HG03571 (cell line): ENCODE results near the gene PEDS1.
"Not testable (repeated sequence)": the region's sequence is repeated elsewhere in the genome, so short reads cannot be mapped to it uniquely, and the experiment has no call there.

Experiments
- ATAC-seq: cut with Tn5 transposase; IDR thresholded peaks from one replicate; pipeline ENCODE4 v1.9.1; 2021; ENCODE audit not compliant: unreplicated experiment

Gene PEDS1

DNA sequence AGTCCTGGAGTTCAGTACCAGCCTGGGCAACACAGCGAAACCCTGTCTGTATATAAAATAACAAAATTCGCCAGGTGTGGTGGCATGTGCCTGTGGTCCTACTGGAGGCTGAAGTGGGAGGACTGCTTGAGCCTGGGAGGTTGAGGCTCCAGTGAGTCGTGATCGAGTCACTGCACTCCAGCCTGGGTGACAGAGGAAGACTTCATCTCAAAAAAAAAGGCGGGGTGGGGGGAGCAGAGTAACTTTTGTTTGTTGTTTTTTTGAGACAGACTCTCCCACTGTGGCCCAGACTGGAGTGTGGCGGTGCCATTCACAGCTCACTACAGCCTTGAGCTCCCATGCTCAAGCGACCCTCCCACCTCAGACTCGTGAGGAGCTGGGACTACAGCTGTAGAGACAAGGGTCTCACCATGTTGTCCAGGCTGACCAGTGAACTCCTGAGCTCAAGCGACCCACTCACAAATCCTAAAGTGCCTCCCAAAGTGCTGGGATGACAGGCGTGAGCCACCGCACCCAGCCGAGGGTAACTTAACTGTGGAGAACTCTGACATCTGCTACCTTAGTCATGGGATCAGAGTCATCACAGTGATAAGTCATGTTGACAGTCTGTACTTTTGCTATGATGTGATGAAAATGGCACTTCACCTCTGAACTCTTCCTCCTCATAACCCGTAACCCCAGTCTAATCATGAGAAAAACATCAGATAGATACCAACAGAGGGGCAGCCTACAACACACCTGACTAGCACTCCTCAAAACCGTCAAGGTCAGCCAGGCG, 16.5 kb downstream of the PEDS1 start:
- no peak for ATAC-seq

DNA sequence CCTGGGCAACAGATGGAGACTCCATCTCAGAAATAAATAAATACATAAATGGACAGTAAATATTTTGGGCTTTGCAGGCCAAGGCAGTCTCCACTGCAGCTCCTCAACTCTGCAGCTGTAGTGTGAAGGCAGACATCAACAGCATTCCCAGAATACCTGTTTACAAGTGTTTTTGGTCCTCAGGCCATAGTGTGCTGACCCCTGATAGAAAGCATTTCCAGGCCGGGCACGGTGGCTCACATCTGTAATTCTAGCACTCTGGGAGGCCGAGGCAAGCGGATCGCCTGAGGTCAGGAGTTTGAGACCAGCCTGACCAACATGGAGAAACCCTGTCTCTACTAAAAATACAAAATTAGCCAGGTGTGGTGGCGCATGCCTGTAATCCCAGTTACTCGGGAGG, 18.4 kb downstream of the PEDS1 start:
- ATAC-seq = not testable (repeated sequence)

DNA sequence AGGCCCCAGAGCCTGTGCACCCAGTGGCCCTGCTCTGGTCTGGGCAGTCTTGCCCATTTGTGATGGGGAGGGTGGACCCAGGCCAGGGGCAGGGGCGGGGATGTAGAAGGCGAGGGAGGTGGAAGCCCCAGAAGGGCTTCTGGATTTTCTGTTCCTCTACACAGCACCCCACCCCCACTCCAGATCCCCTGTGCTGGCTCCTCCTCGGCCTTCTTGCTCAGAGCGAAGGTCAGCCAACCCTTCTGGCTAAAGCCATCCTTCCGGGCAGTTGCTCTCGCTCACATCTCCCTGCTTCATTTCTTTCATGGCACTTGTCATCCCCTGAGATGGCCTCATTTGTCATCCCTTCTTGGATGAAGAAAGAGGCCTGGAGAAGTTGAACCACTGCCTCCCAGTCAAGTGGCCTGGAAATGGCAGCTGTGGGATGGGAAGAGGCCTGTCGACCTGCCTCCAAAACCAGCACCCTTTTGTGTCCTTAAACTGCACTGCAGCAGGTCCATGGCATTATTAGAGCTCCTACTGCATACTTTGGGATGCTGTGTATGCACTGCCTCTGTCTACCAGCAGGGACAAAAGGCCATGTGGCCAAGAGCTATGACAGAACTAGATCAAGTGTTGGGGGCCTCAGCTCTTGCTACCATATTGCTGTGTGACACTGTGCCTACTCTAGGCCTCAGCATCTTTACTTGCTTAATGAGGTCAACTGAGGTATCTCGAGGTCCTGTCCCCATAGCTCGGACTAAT, 19.9 kb downstream of the PEDS1 start:
- ATAC-seq = no peak

DNA sequence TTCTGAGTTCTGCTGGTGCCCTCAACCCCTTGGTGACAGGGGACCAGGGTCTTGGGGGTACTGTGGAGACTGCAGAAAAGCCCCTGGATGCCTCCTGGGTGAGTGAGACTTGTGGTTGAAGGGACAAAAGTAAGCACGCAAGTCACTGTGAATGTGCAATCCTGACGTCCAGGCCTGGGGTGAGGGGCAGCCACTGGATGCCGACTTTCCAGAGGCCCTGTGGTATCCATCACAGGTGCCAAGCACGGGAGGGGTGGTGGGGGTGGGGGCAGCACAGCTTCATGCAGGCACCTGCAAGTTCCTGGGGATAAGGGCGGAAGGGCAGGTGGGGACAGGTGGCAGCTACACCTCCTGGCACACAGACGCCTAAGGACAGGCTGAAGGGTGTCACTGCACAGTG, 20.5 kb downstream of the PEDS1 start:
- ATAC-seq = no peak

DNA sequence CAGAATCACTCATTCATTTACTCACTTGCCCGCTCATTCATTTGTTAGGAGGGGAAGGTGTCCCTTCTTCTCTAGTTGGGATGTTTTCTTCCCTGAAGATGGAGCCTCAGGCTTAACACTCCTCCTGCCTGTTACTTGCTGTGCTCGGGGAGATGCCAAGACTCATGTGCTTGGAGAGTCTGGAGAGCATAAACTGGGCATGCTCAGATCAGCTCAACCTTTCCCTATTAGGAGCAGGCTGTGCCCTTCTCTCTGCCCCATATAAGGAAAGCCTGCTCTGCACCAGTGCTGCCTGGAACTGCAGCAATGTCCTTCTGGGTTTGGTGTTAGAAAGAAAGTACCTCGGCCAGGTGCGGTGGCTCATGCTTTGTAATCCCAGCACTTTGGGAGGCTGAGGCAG, 22.5 kb downstream of the PEDS1 start:
- no peak for ATAC-seq

DNA sequence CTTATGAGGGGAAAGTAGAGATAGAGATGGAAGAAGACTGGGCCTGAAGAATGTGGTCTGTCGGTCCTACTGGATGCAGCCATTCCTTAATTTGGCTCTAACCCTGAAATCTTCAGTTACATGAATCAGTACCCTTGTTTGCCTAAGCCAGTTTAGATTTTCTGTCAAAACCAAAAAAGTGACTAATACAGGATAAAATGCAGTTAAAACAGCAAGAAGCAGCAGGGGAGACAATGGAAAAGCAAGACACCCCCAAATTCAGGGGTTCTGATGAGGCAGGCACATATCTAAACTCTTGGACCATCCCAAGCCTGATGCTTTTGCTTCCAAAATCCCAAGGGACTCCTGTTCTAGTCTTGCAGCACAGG, 23.2 kb downstream of the PEDS1 start:
- no peak for ATAC-seq

DNA sequence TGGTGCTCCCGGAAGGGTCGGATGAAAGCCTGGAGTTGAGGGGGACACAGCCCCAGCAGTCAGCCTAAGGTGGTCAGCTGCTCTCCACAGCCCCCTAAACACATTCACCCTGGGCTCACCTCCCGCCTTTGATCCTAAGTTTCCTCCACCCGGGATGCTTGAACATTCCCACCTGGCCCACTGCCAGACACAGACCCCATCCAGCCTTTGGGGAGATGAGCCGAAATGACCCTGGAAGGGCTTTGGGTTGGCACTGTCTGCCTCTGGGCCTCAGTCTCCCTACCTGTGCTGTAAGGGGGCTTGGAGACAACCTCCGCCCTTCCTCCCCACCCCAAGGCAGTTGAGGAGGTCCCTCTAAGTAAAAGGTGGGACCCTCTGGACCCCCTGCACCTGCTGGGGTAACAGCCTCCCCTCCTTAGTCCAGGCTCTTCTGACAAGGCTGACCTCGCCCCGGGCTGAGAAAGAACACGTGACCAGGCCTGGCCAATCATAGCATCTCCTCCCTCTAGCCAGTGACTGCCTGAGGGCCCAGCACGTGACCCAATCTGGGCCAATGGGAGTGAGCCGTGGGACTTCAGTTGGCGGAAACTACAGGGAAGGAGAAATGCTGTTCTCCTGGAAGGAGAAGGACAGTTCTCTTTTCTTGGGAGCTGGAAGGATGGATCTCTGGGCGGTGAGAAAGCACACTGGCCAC, 23.7 kb downstream of the PEDS1 start:
- ATAC-seq = no peak

DNA sequence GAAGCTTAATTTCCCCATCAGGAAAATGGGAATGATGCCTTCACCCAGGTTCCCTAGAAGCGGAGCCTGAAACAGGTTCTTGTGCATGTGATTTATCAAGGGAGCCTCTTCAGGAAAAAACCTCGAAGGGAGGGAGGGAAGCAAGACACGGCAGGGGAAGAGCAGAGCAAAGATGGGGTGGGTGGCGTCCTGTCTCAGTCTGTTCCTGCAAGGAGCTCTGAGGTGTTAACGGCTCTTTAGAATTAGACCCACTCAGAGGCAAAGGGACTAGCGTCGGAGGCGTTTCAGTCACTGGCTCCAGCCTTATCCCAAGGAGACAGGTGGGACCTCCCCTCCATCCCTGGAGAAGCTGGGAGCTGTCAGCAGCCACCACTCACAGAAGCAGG, 25.0 kb downstream of the PEDS1 start:
- no peak for ATAC-seq

DNA sequence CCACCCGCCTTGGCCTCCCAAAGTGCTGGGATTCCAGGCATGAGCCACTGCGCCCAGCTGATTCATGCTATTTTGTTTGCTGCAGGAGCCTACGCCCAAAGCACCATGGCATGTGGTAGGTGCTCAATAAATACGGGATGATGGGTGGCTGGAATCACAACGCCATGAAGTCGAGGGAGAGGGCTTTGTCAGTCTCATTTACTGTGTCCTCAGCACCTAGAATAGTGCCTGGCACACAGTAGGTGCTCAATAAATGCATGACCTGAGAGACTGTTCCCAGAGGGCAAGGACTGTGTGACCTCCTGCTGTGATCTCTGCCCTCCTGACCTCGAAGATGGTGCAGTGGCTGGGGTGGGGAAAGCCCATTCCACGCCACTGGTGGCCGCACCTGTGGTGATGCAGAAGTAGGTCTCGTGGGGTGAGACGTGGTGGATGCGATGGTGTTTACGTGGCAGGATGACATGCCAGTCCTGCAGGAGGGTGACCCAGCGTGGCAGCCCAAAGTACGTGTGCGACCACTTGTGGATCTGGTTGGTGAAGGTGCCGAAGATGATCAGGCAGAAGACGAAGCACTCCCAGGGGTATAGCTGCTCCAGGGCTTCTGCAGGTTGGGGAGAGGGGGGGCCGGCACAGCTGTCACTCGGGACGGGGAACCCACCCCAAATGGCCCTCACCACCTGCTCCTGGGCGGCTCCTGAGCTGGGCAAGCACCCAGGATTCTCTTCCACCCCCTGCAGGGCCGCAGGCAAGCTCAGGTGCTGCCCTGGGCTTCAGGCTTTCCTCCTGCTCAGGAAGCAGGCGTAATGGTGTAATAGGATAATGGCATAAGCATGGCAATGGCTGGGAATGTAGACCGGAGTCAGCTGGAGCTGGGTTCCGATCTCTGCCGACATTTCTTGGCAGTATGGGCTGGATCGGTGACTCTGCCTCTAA, 25.7 kb downstream of the PEDS1 start:
- ATAC-seq = no peak

DNA sequence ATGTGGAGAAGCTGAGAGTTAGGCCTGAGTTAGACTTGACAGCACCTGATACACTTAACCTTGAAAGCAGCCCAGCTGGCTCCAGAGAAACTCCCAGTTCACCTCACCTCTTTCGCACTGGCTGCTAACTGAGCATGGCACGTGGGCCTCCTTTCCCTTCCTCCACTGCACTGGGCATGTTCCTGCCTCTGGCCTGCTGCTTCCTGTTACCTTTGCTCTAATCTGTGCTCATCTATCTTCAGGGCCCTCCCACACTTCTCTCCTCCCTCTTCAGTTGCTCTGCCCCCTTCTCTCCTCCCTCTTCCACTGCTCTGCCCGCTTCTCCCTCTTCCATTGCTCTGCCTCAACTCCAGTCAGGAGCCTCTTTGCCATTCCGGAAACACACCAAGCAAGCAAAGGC, 26.9 kb downstream of the PEDS1 start:
- ATAC-seq = no peak

DNA sequence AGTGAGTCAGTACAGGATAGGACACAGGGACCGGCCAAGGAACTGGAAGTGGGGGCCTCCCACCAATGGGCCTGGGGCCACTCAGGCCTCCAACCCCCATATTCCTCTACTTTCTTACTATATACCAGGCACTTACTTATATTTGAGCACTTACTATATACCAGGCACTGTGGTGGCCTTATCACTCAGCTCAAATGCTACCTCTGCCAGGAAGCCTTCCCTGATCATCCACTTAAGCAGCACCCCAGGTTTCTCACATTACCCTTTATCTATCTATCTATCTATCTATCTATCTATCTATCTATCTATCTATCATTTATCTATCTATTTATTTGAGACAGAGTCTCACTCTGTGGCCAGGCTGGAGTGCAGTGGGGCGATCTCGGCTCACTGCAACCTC, 28.2 kb downstream of the PEDS1 start:
- no peak for ATAC-seq

DNA sequence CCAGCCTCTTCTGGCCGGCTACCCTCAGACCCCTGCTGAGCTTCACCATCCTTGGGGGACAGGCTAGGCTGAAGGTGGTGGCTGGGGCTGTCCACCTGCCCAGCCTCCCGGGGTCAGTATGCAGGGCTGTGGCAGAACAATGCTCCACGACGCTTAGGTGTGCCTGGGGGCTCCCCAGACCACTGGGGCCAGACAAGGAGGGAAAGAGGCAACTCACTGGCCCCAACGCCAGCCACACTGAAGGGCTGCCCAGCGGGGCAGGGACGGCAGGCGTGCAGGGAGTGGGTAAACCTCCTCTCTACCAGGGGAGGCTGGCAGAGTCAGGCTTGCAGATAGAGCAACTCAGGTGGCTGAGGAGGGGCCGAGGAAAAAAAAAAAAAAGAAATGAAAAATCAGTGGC, 29.0 kb downstream of the PEDS1 start:
- ATAC-seq = no peak

DNA sequence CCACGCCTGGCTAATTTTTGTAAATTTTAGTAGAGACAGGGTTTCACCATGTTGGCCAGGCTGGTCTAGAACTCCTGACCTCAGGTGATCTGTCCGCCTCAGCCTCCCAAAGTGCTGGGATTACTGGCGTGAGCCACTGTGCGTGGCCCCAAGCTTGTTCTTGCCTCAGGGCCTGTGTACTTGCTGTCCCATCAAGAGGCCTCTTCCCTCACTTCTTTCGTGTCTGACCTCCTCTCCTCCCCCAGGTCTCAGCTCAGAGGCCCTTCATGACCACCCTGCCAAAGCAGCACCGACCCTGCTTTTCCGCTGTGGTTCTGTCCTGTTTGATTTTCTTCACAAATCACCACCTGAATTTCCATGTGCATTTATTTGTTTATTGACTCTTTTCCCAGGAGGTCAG, 30.1 kb downstream of the PEDS1 start:
- no peak for ATAC-seq

DNA sequence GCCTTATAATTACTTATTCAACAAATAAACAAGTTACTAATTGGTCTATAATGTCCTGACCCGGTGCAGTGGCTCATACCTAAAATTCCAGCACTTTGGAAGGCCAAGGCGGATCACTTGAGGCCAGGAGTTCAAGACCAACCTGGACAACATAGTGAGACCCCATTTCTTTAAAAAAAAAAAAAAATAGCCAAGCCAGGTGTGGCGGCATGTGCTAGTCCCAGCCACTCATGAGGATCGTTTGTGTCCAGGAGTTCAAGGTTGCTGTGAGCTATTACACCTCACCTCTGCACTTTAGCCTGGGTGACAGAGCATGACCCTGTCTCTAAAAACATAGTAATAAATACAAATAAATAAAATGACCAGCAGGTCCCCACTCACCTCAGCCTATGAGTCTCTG, 30.8 kb downstream of the PEDS1 start:
- no peak for ATAC-seq

DNA sequence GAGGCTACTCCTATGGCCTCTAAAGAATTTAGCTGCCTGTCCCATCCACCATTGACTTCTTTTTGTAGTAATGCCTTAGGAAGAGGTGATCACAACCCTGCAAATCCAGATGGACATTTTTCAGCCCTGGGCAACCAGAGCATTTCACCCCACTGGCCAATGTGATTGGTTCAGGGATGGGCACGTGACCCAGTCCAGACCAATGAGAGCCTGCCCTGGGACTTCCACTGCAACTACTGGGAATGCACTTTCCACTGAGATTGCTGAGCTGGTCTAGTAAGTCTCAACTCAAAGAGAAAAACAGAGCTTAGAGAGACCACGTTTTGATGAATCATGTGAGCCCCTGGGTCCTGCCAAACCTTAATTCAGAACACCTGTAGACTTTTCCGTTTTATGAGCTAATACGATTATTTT, 31.7 kb downstream of the PEDS1 start:
- ATAC-seq = no peak

DNA sequence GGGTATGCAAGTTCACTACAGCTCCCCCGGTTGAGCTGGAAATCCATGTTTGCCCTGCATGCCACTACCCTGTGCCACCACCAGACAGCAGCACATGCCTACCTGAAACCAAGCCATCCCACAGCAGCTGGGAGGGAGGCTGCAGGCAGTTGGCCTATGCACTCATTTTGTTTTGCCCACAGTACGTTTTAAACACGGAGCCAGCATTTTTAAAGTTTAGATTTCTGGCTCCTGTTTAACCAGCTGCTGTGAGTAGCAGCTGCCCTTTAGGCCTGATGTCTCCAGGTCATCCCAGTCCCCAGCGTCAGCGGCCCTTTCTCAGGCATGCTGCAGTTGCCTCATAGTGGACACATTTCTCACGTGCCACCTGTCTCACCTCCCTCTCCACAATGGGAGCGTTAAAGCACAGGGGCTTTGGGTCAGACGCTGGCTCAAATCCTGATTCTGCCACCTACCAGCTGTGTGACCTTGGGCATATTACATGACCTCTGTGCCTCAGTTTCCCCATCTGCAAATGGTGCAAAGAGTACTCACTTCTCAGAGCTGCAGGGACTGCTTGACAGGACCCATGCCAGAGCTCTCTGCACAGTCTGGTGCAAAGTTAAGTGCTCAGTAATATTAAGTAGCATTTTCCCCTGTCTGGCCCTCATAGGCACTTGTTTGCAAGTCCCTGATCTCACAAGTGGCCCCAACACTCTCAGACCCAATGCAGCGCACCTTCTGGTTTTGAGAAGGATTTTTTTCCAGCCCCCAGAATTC, 32.4 kb downstream of the PEDS1 start:
- ATAC-seq = no peak

DNA sequence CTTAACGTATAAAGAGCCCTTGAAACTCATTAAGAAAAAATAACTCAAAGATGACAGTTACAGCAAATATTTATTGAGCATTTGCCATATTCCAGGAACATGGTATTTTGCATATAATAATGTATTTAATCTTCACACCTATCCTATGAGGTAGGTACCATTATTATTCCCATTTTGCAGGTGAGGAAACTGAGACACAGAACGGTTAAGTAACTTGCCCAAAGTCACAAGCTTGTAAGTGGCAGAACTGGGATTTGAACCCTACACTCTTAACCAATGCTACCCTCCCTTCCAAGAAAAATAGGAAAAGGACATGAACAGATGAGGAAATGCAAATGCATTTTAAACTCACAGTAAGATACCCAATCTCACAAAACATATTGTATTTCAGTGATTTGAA, 35.3 kb downstream of the PEDS1 start:
- no peak for ATAC-seq

DNA sequence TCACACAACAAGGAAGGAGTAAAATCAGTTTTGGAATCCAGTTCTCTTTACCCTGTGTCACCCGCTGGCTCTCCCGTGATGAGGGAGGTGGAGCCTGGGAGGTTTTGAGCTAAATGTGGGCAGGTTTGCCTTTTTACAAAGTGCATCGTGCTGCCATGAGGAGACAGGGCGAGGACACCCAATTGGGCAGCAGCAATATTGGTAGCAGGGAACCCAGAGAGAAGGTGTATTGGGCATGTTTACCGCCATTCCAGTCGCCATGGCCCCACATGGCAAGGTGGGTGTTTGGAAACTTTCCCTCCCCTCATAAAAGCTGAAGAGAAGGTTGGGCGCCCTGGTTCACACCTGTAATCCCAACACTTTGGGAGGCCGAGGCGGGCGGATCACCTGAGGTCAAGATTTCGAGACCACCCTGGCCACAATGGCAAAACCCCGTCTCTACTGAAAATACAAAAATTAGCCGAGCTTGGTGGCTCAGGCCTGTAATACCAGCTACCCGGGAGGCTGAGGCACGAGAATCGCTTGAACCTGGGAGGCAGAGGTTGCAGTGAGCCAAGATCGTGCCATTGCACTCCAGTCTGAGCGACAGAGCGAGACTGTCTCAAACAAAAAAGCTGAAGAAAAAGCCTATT, 37.0 kb downstream of the PEDS1 start:
- ATAC-seq = no peak

DNA sequence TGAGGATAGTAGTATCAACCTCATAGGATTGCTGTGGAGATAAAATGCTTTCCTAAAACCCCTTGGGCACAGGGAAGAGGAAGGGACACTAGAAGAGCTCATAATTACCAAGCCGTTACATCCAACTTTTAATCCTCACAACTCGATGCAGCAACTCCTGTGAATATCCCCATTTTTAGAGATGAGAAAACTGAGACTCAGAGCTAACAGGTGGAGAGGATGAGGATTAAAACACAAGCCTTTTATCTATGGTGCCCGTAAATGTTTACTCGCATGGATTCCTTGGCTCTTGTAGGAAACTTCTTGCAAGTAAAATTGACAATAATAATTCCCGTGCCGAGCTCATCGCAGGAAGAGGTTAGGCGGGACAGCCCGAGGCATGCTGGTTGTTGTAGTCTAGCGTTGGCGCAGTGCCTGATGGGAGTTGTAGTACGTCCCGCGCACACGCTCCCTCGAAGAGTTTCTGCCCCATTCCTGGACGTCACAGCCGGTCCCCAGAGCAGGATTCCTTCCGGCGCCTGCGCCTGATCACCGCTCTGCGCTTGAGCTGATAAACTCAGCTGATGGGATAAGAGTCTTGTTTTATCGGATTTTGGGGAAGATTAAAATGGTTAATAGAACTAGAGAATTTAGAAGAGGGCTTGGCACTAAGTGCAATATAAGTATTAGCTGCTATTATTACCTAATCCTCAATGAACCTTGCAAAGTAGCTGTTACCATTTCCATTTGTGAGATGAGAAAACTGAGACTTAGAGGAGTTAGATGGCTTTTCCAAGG, 37.7 kb downstream of the PEDS1 start:
- peak; percentile 68 for ATAC-seq
